ENCODE data around the gene MRPL4. TPM values are rescaled to one million over a fixed set of nuclear protein-coding genes. Genes with fewer than 3 reads are reported as not detected.

Gene MRPL4
- total and polyA plus RNA-seq, 2 experiments from 2014 or later, result 40.1 to 51.4 TPM

DNA sequence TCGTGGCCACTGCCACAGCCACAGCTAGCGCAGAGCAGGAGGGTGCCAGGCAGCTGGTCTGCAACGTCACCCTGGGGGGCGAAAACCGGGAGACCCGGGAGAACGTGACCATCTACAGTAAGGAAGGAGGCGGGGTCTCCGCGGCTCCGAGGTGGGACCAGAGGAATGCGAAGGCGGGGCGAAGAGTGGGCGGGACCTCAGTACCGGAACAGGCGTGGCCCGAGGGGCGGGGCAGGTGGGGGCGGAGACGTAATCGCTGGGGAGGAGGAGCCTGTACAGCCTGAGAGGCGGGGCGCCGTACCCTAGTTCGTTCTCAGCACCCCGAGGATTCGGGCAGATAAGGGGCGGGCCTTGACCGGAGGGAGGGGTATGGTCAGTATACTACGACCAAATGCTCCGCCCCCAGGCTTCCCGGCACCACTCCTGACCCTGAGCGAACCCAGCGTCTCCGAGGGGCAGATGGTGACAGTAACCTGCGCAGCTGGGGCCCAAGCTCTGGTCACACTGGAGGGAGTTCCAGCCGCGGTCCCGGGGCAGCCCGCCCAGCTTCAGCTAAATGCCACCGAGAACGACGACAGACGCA is 40.3 kb downstream of the MRPL4 start:
- H4K20me1 ChIP-seq (ENCODE audit: insufficient read depth, poor library complexity, severe bottlenecking), result no peaks in the 10 kb centered on the region
- WGBS (ENCODE audit: low lambda C conversion rate, missing lambda C conversion rate), result 4% methylated on average over 41 of the region's 45 CpGs
- H3K4me1 ChIP-seq (ENCODE audit: insufficient read depth), result peaks cover 39% of the 10 kb centered on the region
- H3K9me2 ChIP-seq (replicated peaks; ENCODE audit: insufficient read depth), result no peaks in the 10 kb centered on the region
- TF ChIP-seq EZH2phosphoT487 (IDR thresholded peaks at IDR 0.05; ENCODE audit: low read depth, severe bottlenecking, unreplicated experiment) (no peak), EZH2 (IDR thresholded peaks at IDR 0.05; ENCODE audit: borderline replicate concordance) (no peak)
- TF ChIP-seq, protein P1, sequence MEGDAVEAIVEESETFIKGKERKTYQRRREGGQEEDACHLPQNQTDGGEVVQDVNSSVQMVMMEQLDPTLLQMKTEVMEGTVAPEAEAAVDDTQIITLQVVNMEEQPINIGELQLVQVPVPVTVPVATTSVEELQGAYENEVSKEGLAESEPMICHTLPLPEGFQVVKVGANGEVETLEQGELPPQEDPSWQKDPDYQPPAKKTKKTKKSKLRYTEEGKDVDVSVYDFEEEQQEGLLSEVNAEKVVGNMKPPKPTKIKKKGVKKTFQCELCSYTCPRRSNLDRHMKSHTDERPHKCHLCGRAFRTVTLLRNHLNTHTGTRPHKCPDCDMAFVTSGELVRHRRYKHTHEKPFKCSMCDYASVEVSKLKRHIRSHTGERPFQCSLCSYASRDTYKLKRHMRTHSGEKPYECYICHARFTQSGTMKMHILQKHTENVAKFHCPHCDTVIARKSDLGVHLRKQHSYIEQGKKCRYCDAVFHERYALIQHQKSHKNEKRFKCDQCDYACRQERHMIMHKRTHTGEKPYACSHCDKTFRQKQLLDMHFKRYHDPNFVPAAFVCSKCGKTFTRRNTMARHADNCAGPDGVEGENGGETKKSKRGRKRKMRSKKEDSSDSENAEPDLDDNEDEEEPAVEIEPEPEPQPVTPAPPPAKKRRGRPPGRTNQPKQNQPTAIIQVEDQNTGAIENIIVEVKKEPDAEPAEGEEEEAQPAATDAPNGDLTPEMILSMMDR (IDR thresholded peaks at IDR 0.05; ENCODE audit: poor library complexity), result no peak
- H2AFZ ChIP-seq, result peak overlapping the region; percentile 35
- no peak overlapping the region for H3K4me3 ChIP-seq
- H3K36me3 ChIP-seq (replicated peaks; ENCODE audit: insufficient read depth, low read depth), result no peaks in the 10 kb centered on the region
- no peaks in the 10 kb centered on the region for H3K79me2 ChIP-seq
- H3K27ac ChIP-seq, result no peak overlapping the region
- H3K4me2 ChIP-seq, result peak overlapping the region; percentile 80
- peaks cover 97% of the 10 kb centered on the region for H3K27me3 ChIP-seq
- H3K9me3 ChIP-seq (ENCODE audit: low read depth), result no peaks in the 10 kb centered on the region
- peak; percentile 89 for DNase-seq (ENCODE audit: low spot score)

DNA sequence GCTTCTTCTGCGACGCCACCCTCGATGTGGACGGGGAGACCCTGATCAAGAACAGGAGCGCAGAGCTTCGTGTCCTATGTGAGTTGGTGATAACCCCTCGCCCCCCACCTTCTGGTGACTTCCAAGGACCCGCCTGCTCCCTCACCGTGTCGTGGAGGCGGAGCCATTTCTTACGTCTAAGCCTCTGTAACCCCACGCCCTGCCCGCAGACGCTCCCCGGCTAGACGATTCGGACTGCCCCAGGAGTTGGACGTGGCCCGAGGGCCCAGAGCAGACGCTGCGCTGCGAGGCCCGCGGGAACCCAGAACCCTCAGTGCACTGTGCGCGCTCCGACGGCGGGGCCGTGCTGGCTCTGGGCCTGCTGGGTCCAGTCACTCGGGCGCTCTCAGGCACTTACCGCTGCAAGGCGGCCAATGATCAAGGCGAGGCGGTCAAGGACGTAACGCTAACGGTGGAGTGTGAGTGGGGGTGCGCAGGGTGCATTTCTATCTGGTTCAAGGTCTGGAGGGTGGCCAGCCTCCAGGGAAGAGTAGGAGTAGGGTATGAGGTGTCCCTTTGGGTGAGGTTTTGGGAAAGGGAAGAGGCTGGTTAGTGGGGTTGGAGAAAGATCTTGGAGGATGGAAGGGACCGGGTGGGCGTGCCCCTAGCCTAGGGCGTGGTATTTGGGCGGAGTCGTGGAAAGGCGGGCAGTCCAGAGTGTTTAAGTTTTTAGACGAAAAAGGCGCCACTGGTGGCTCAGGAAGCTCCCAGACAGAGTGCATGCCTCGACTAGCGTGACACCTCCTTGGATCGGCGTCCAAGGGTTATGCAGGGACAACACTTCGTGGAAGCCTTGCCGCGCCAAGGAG is 41.0 kb downstream of the MRPL4 start:
- TF ChIP-seq EZH2phosphoT487 (IDR thresholded peaks at IDR 0.05; ENCODE audit: low read depth, severe bottlenecking, unreplicated experiment) (no peak), EZH2 (IDR thresholded peaks at IDR 0.05; ENCODE audit: borderline replicate concordance) (peak; percentile 50)
- TF ChIP-seq, protein P1 (IDR thresholded peaks at IDR 0.05; ENCODE audit: poor library complexity), result no peak
- Histone ChIP-seq H3K4me2 (peak overlapping the region; percentile 80), H3K36me3 (replicated peaks; ENCODE audit: insufficient read depth, low read depth) (no peaks in the 10 kb centered on the region), H3K4me3 (no peak overlapping the region), H4K20me1 (ENCODE audit: insufficient read depth, poor library complexity, severe bottlenecking) (no peaks in the 10 kb centered on the region), H3K79me2 (no peaks in the 10 kb centered on the region), H3K9me2 (replicated peaks; ENCODE audit: insufficient read depth) (no peaks in the 10 kb centered on the region), H3K4me1 (ENCODE audit: insufficient read depth) (peaks cover 38% of the 10 kb centered on the region), H2AFZ (peak overlapping the region; percentile 35), H3K9me3 (ENCODE audit: low read depth) (no peaks in the 10 kb centered on the region), H3K27me3 (peaks cover 89% of the 10 kb centered on the region), H3K27ac (no peak overlapping the region)
- DNase-seq (ENCODE audit: low spot score), result no peak
- WGBS (ENCODE audit: low lambda C conversion rate, missing lambda C conversion rate), result 32% methylated on average over 56 of the region's 56 CpGs

DNA sequence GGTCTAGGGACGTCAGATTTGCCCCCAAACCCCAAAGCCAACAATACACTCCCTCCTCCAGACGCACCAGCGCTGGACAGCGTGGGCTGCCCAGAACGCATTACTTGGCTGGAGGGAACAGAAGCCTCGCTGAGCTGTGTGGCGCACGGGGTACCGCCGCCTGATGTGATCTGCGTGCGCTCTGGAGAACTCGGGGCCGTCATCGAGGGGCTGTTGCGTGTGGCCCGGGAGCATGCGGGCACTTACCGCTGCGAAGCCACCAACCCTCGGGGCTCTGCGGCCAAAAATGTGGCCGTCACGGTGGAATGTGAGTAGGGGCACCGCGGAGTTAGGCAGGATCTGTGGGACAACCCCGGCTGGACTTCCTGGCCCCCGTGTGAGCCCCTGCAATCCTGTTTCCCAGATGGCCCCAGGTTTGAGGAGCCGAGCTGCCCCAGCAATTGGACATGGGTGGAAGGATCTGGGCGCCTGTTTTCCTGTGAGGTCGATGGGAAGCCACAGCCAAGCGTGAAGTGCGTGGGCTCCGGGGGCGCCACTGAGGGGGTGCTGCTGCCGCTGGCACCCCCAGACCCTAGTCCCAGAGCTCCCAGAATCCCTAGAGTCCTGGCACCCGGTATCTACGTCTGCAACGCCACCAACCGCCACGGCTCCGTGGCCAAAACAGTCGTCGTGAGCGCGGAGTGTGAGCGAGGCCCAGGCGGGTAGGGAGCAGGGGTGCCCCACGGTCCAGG is 41.8 kb downstream of the MRPL4 start:
- Histone ChIP-seq H3K9me2 (replicated peaks; ENCODE audit: insufficient read depth) (no peaks in the 10 kb centered on the region), H3K4me2 (no peak overlapping the region), H3K79me2 (no peaks in the 10 kb centered on the region), H3K27ac (no peak overlapping the region), H3K36me3 (replicated peaks; ENCODE audit: insufficient read depth, low read depth) (no peaks in the 10 kb centered on the region), H3K4me1 (ENCODE audit: insufficient read depth) (peaks cover 38% of the 10 kb centered on the region), H3K4me3 (no peak overlapping the region), H4K20me1 (ENCODE audit: insufficient read depth, poor library complexity, severe bottlenecking) (no peaks in the 10 kb centered on the region), H2AFZ (no peak overlapping the region), H3K9me3 (ENCODE audit: low read depth) (no peaks in the 10 kb centered on the region), H3K27me3 (peaks cover 81% of the 10 kb centered on the region)
- no peak for DNase-seq (ENCODE audit: low spot score)
- no peak for TF ChIP-seq EZH2phosphoT487 (IDR thresholded peaks at IDR 0.05; ENCODE audit: low read depth, severe bottlenecking, unreplicated experiment)
- TF ChIP-seq EZH2 (IDR thresholded peaks at IDR 0.05; ENCODE audit: borderline replicate concordance), result no peak
- TF ChIP-seq, protein P1 (IDR thresholded peaks at IDR 0.05; ENCODE audit: poor library complexity), result no peak
- WGBS (ENCODE audit: low lambda C conversion rate, missing lambda C conversion rate), result 43% methylated on average over 49 of the region's 49 CpGs

All from hepatocyte (in vitro differentiated cells).